ENCODE measurements around the gene MED13L. TPM values are rescaled to one million over a fixed set of nuclear protein-coding genes. Genes with fewer than 3 reads are reported as not detected.
A peak's percentile ranks its signal among the peaks of the same experiment; 100 is the strongest.

Gene MED13L
- total RNA-seq, 2 experiments from 2014 or later, result 203 to 208 TPM

DNA sequence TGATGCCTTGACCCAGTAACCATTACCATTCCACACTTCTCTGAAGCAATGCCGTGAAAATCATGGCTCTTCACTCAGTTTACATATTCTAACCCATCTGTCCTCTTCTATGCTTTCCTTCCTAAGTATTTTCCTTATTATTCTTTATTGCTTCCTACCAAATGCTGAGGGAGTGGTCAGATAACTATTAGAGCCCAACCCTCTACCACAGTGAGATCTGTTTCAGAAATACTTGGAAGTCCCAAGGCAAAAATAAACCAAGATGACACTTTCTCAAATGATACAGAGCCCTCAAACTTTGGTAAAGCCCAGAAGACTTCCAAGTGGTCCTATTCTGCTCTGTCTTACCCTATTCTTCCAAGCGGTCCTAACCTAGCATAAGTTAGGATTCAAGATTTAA, 68.0 kb downstream of the MED13L start:
- ChIA-PET CTCF (interaction anchor here (1.2 kb wide), 1 partner anchor 14 kb away, joined by 3 read pairs; no protein-coding TSS in a partner anchor), POLR2A (no interaction called here)
- DNase-seq (no peak), ATAC-seq (ENCODE audit: poor library complexity) (no peak)
- H3K4me3 Mint-ChIP-seq, result peak overlapping the region; percentile 4
- no peak overlapping the region for H3K27ac ChIP-seq (ENCODE audit: low read depth in 1 of 2, low read length in 2 of 2)
- peaks cover 81% of the 10 kb centered on the region for H3K4me1 Mint-ChIP-seq (ENCODE audit: low read depth)
- TF ChIP-seq, protein P1, sequence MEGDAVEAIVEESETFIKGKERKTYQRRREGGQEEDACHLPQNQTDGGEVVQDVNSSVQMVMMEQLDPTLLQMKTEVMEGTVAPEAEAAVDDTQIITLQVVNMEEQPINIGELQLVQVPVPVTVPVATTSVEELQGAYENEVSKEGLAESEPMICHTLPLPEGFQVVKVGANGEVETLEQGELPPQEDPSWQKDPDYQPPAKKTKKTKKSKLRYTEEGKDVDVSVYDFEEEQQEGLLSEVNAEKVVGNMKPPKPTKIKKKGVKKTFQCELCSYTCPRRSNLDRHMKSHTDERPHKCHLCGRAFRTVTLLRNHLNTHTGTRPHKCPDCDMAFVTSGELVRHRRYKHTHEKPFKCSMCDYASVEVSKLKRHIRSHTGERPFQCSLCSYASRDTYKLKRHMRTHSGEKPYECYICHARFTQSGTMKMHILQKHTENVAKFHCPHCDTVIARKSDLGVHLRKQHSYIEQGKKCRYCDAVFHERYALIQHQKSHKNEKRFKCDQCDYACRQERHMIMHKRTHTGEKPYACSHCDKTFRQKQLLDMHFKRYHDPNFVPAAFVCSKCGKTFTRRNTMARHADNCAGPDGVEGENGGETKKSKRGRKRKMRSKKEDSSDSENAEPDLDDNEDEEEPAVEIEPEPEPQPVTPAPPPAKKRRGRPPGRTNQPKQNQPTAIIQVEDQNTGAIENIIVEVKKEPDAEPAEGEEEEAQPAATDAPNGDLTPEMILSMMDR (IDR thresholded peaks at IDR 0.05), result no peak
- no peak overlapping the region for H3K4me3 ChIP-seq (ENCODE audit: low read length)
- intact Hi-C loops (cut with DNase I, micrococcal nuclease), result no loop called here
- H3K27me3 ChIP-seq (ENCODE audit: control insufficient read depth in 1 of 2, insufficient read depth in 2 of 2, low read length in 2 of 2), result no peaks in the 10 kb centered on the region
- no peaks in the 10 kb centered on the region for H3K9me3 Mint-ChIP-seq
- peaks cover 4% of the 10 kb centered on the region for H3K4me1 ChIP-seq (ENCODE audit: insufficient read depth, low read length)
- H3K27ac Mint-ChIP-seq, result no peak overlapping the region
- H3K27me3 Mint-ChIP-seq, result no peaks in the 10 kb centered on the region
- peaks cover 7% of the 10 kb centered on the region for H3K36me3 ChIP-seq (ENCODE audit: insufficient read depth, low read length)
- peaks cover 9% of the 10 kb centered on the region for H3K36me3 Mint-ChIP-seq (ENCODE audit: low read depth)
- no peaks in the 10 kb centered on the region for H3K9me3 ChIP-seq (ENCODE audit: control insufficient read depth in 1 of 2, insufficient read depth in 1 of 2, low read length in 2 of 2)

DNA sequence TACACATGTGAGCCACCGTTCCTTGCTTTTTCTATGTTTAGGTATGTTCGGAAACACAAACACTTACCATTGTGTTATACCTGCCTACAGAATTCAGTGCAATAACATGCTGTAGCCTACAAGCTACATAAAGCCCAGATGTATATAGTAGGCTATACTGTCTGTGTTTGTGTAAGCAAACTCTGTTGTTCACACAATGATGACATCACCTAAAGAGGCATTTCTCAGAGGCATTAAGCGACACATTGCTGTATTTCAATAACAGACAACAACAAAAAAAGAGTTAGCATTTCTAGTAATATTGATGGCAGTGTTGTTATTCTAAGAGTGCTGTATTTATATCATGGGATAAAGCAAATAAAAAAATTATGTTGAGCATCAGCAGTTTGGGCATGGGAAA, 70.2 kb downstream of the MED13L start:
- H3K27ac ChIP-seq (ENCODE audit: low read depth in 1 of 2, low read length in 2 of 2), result no peak overlapping the region
- Mint-ChIP-seq H3K27me3 (no peaks in the 10 kb centered on the region), H3K4me3 (no peak overlapping the region), H3K36me3 (ENCODE audit: low read depth) (peaks cover 12% of the 10 kb centered on the region), H3K27ac (no peak overlapping the region), H3K9me3 (no peaks in the 10 kb centered on the region), H3K4me1 (ENCODE audit: low read depth) (peaks cover 77% of the 10 kb centered on the region)
- H3K4me3 ChIP-seq (ENCODE audit: low read length), result no peak overlapping the region
- TF ChIP-seq, protein P1 (IDR thresholded peaks at IDR 0.05), result no peak
- intact Hi-C loops (cut with DNase I, micrococcal nuclease), result no loop called here
- no peaks in the 10 kb centered on the region for H3K9me3 ChIP-seq (ENCODE audit: control insufficient read depth in 1 of 2, insufficient read depth in 1 of 2, low read length in 2 of 2)
- POLR2A ChIA-PET, result no interaction called here
- H3K27me3 ChIP-seq (ENCODE audit: control insufficient read depth in 1 of 2, insufficient read depth in 2 of 2, low read length in 2 of 2), result no peaks in the 10 kb centered on the region
- H3K36me3 ChIP-seq (ENCODE audit: insufficient read depth, low read length), result peaks cover 8% of the 10 kb centered on the region
- ATAC-seq (ENCODE audit: poor library complexity) (no peak), DNase-seq (no peak)
- peaks cover 4% of the 10 kb centered on the region for H3K4me1 ChIP-seq (ENCODE audit: insufficient read depth, low read length)
- CTCF ChIA-PET, result no interaction called here

DNA sequence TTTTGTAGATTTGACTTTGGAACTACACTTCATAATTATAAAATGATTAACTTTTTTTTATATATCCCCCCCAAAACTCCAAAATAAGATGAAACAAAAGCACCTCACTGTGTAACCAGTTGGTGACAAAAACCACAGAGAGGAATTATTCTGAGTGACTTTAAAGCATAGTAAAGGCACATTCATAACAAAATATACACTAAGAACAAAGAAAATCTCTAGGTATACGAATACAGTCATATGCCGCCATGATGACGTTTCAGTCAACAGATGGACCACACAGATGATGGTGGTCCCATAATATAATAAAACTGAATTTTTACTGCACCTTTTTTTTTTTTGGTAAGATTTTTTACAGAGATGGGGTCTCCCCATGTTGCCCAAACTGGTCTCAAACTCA, 70.7 kb downstream of the MED13L start:
- H3K9me3 ChIP-seq (ENCODE audit: control insufficient read depth in 1 of 2, insufficient read depth in 1 of 2, low read length in 2 of 2), result no peaks in the 10 kb centered on the region
- TF ChIP-seq, protein P1 (IDR thresholded peaks at IDR 0.05), result no peak
- ChIA-PET POLR2A (no interaction called here), CTCF (no interaction called here)
- H3K9me3 Mint-ChIP-seq, result no peaks in the 10 kb centered on the region
- ATAC-seq (ENCODE audit: poor library complexity) (no peak), DNase-seq (no peak)
- intact Hi-C loops (cut with DNase I, micrococcal nuclease), result no loop called here
- no peak overlapping the region for H3K4me3 ChIP-seq (ENCODE audit: low read length)
- peaks cover 77% of the 10 kb centered on the region for H3K4me1 Mint-ChIP-seq (ENCODE audit: low read depth)
- no peaks in the 10 kb centered on the region for H3K27me3 Mint-ChIP-seq
- no peak overlapping the region for H3K4me3 Mint-ChIP-seq
- H3K36me3 Mint-ChIP-seq (ENCODE audit: low read depth), result peaks cover 12% of the 10 kb centered on the region
- no peak overlapping the region for H3K27ac ChIP-seq (ENCODE audit: low read depth in 1 of 2, low read length in 2 of 2)
- H3K27me3 ChIP-seq (ENCODE audit: control insufficient read depth in 1 of 2, insufficient read depth in 2 of 2, low read length in 2 of 2), result no peaks in the 10 kb centered on the region
- no peak overlapping the region for H3K27ac Mint-ChIP-seq
- H3K36me3 ChIP-seq (ENCODE audit: insufficient read depth, low read length), result peaks cover 8% of the 10 kb centered on the region
- peaks cover 4% of the 10 kb centered on the region for H3K4me1 ChIP-seq (ENCODE audit: insufficient read depth, low read length)
